Chondrocyte (in vitro differentiated cells): ENCODE measurements around the gene ZBED1. TPM values are rescaled to one million over a fixed set of nuclear protein-coding genes. Genes with fewer than 3 reads are reported as not detected.

Source experiments
- DNase-seq: peaks from one replicate; pipeline ENCODE4 v3.0.0; 2021; ENCODE audit warnings: mixed read lengths, low spot score
- H3K27ac Mint-ChIP-seq: one replicate; pipeline ENCODE4 v1.8.0; 2021; ENCODE audit warnings: mild to moderate bottlenecking, moderate library complexity, mixed read lengths; ENCODE audit not compliant: unreplicated experiment
- H3K27me3 Mint-ChIP-seq: 2 replicates; pipeline ENCODE4 v1.8.0; 2021; ENCODE audit warnings: low read depth, mixed read lengths
- H3K36me3 Mint-ChIP-seq: 2 replicates; pipeline ENCODE4 v1.8.0; 2021; ENCODE audit warnings: low read depth, mixed read lengths
- H3K4me1 Mint-ChIP-seq: 2 replicates; pipeline ENCODE4 v1.8.0; 2021; ENCODE audit warnings: low read depth, mild to moderate bottlenecking, mixed read lengths
- H3K4me3 Mint-ChIP-seq: one replicate; pipeline ENCODE4 v1.8.0; 2021; ENCODE audit warnings: mild to moderate bottlenecking, moderate library complexity, mixed read lengths; ENCODE audit not compliant: unreplicated experiment
- H3K9me3 Mint-ChIP-seq: 2 replicates; pipeline ENCODE4 v1.8.0; 2021; ENCODE audit warnings: low read depth, mixed read lengths
- CTCF ChIP-seq: fragments of 200-600 bp; sonication (generic); IDR thresholded peaks from 2 replicates; pipeline ENCODE4 v1.5.0; 2021; ENCODE audit warnings: antibody characterized with exemption, mild to moderate bottlenecking, moderate library complexity
- total RNA-seq: library from RNA; stranded (reverse); gene quantifications from 3 replicates; pipeline ENCODE4 v1.2.1, GENCODE V29; 2021

ZBED1 gene
- total RNA-seq, 1 donor from 2014 or later: 40.1 TPM

DNA sequence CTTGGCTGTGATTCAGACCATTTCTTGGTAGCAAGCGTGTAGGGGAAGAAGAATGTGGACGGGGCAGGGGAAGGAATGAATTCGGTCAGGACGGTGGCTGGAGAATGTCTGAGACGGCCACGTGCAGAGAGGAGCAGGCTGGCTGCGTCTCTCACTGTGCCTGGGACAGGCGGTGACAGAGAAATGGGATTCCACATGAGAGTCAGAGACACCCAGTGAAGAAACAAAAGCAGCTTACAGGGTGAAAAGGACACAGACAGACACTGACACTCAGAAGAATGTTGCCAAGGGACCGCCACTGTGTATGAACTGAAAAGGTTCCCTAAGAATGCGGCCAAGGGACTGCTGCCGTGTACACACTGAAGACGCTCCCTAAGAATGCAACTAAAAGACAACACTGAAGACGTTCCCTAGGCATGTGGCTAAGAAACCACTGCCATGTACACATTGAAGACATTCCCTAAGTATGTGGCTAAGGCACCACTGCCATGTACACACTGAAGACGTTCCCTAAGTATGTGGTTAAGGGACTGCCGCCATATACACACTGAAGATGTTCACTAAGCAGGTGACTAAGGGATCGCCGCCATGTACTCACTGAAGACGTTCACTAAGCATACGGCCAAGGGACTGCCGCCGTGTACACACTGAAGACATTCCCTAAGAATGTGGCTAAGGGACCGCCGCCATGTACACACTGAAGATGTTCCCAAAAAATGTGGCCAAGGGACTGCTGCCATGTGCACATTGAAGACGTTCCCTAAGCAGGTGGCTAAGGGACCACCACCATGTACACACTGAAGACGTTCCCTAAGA is 49.1 kb downstream of the ZBED1 start:
- TF ChIP-seq CTCF: no peak
- H3K27ac Mint-ChIP-seq: peak overlapping the region; percentile 92
- H3K36me3 Mint-ChIP-seq: peaks cover 3% of the 10 kb centered on the region
- peaks cover 3% of the 10 kb centered on the region for H3K9me3 Mint-ChIP-seq
- peaks cover 23% of the 10 kb centered on the region for H3K4me1 Mint-ChIP-seq
- no peaks in the 10 kb centered on the region for H3K27me3 Mint-ChIP-seq
- H3K4me3 Mint-ChIP-seq: peak overlapping the region; percentile 40
- peak; percentile 44 for DNase-seq

DNA sequence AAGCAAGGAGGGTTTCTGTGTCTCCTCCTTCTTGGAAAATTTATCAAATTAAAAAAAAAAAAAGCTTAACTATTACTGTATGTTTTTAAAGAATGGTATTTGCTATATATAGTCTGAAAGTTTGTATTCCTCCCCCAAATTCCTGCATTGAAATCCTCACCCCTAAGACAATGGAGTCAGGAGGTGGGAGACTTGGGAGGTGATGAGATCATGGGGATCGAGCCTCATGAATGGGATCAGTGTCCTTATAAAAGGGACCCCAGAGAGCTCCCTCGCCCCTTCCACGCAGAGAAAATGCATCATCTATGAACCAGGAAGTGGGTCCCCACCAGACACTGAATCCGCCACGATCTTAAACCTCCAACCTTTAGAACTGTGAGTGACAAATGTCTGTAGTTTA is 50.1 kb downstream of the ZBED1 start:
- Mint-ChIP-seq H3K27me3 (no peaks in the 10 kb centered on the region), H3K4me3 (no peak overlapping the region), H3K4me1 (peaks cover 23% of the 10 kb centered on the region), H3K27ac (peak overlapping the region; percentile 41), H3K9me3 (peaks cover 3% of the 10 kb centered on the region), H3K36me3 (peaks cover 3% of the 10 kb centered on the region)
- TF ChIP-seq CTCF: no peak
- peak; percentile 4 for DNase-seq

DNA sequence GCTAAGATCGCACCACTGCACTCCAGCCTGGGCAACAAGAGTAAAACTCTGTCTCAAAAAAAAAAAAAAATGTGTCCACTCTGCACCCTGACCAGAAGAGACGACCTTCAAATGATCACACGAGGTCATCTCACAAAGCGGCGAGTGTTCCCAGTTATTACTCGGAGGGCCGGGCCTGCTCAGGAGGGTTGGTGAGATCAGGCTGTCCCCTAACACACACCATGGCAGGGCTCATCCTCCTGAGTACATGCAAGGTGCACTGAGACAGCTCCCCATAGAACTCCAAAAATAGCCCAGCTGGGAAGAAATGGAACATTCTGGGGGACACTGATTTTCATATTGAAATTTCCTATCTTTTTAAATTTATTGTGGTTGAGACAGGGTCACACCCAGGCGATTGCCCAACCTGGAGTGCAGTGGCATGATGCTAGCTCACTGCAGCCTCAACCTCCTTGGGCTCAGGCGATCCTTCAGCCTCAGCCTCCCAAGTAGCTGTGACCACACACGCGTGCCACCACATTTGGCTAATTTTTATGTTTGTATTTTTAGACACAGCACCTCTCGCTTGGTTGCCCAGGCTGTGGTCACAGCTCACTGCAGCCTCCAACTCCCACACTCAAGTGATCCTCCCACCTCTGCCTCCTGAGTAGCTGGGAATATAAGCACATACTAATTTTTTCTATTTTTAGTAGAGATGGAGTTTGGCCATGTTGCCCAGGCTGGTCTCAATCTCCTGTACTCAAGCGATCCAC is 51.5 kb downstream of the ZBED1 start:
- Mint-ChIP-seq H3K27ac (no peak overlapping the region), H3K4me3 (no peak overlapping the region), H3K9me3 (peaks cover 3% of the 10 kb centered on the region), H3K36me3 (peaks cover 3% of the 10 kb centered on the region), H3K27me3 (no peaks in the 10 kb centered on the region), H3K4me1 (peaks cover 23% of the 10 kb centered on the region)
- no peak for TF ChIP-seq CTCF
- DNase-seq: peak; percentile 26

DNA sequence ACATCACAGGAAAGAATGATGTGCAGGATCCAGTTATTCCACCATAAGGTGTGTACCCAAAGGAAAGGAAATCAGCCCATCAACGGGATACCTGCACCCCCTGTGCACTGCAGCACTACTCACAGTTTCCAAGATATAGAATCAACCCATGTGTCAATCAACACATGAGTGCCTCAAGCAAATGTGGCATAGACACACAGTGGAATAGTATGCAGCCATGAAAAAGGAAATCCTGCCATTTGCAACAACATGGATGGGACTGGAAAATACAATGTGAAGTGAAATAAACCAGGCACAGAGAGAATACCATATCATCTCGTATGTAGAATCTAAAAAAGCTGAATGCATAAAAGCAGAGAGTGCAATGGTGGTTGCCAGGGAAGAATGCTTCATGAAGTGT is 53.3 kb downstream of the ZBED1 start:
- no peak for TF ChIP-seq CTCF
- DNase-seq: no peak
- Mint-ChIP-seq H3K27me3 (no peaks in the 10 kb centered on the region), H3K36me3 (peaks cover 3% of the 10 kb centered on the region), H3K4me3 (no peak overlapping the region), H3K27ac (no peak overlapping the region), H3K4me1 (peaks cover 23% of the 10 kb centered on the region), H3K9me3 (peaks cover 3% of the 10 kb centered on the region)

- peaks cover 3% of the 10 kb centered on the region for H3K9me3 Mint-ChIP-seq
- H3K4me3 Mint-ChIP-seq: no peak overlapping the region
Observed at GRCh38 chrX:2446815-2447214, 54.0 kb downstream of the ZBED1 start.

More at GRCh38 chrX:2446815-2447214, 54.0 kb downstream of the ZBED1 start:
- no peak for TF ChIP-seq CTCF
- H3K4me1 Mint-ChIP-seq: peaks cover 21% of the 10 kb centered on the region
- DNase-seq: no peak
- H3K27ac Mint-ChIP-seq: no peak overlapping the region
- peaks cover 3% of the 10 kb centered on the region for H3K36me3 Mint-ChIP-seq
- H3K27me3 Mint-ChIP-seq: no peaks in the 10 kb centered on the region
